Right lobe of liver (tissue), 6 donors: ENCODE measurements around the gene ANKLE1. TPM values are rescaled to one million over a fixed set of nuclear protein-coding genes. Genes with fewer than 3 reads are reported as not detected.
A peak's percentile ranks its signal among the peaks of the same experiment; 100 is the strongest.

Experiments
- ATAC-seq, 4 donors: fragments of 200-7000 bp; cut with Tn5 transposase; one replicate each; pipeline ENCODE4 v1.9.1; 2020; ENCODE audit warnings: mild to moderate bottlenecking in 4 of 4, moderate library complexity in 4 of 4
- DNase-seq, 3 donors: peaks; one replicate each; pipeline ENCODE4 v3.0.0-alpha.2; 2020
- H3K27ac ChIP-seq, 3 donors: fragments of 200-600 bp; one replicate each; pipeline ENCODE4 v1.8.0; 2022
- H3K27me3 ChIP-seq, 2 donors: fragments of 200-600 bp; one replicate each; pipeline ENCODE4 v1.8.0; 2022
- H3K36me3 ChIP-seq, 4 donors: fragments of 200-600 bp; sonication (generic) in 1 of 4; one replicate each; pipeline versions ENCODE4 v1.5.1 to v1.8.0; 2017 to 2022; ENCODE audit warnings: control low read depth in 1 of 4
- H3K4me1 ChIP-seq, 4 donors: fragments of 200-600 bp; sonication (generic) in 1 of 4; one replicate each; pipeline versions ENCODE4 v1.5.1 to v1.8.0; 2017 to 2022; ENCODE audit warnings: control low read depth in 1 of 4
- H3K4me3 ChIP-seq, 3 donors: fragments of 200-600 bp; one replicate each; pipeline ENCODE4 v1.8.0; 2022
- H3K9me3 ChIP-seq, 4 donors: fragments of 200-600 bp; sonication (generic) in 1 of 4; one replicate each; pipeline versions ENCODE4 v1.5.1 to v1.8.0; 2017 to 2022; ENCODE audit warnings: control low read depth in 1 of 4
- CTCF ChIP-seq, 4 donors: fragments of 200-600 bp in 3 of 4; fragments of 450-650 bp in 1 of 4; IDR thresholded peaks; one replicate each; pipeline versions ENCODE4 v1.5.1 to v1.8.0; 2016 to 2022; ENCODE audit warnings: antibody characterized with exemption in 4 of 4, mild to moderate bottlenecking in 2 of 4
- POLR2A ChIP-seq: fragments of 450-650 bp; IDR thresholded peaks from one replicate; pipeline ENCODE4 v1.6.1; 2017; ENCODE audit warnings: antibody characterized with exemption, mild to moderate bottlenecking
- WGBS: methylation state at CpG from one replicate; pipeline ENCODE4 v1.1.6; 2018; ENCODE audit warnings: low coverage, low lambda C conversion rate; ENCODE audit not compliant: insufficient coverage; ENCODE audit errors: missing lambda C conversion rate; 5-methylcytosine and 5-hydroxymethylcytosine counted together
- intact Hi-C, 2 donors: fragments of 100-400 bp; cut with DNase I; formaldehyde crosslinking; loops; one replicate each; pipeline versions ENCODE4 v1.11.2 to v1.14.1; 2022
- total RNA-seq, 6 experiments: library from RNA; depleted of rRNA in 2 of 6; stranded (reverse); fragments of >200 nt in 2 of 6; fragmentation: NEBNext Ultra II Directional in 3 of 6; extraction: Animal tissue kit (Norgen Biotek cat#: 25700) in 3 of 6; gene quantifications; one replicate each; pipeline versions ENCODE4 v1.1.0 to v1.2.4, GENCODE V29; 2016 to 2023
- donor health status: DM: no; HTN: yes; CAD: no.
- donor health status: DM: no; HTN: no; CAD: no.
- donor health status: DM: no; HTN: no; CAD: no.
- donor health status: DM: no; HTN: yes; CAD: no.
- donor health status: DM: no; HTN: yes; CAD: no.

The ANKLE1 gene
- total RNA-seq, 6 experiments from 2014 or later, result 0.06 to 0.65 (median 0.37) TPM

GRCh38 chr19:17332677-17333581 lies 51.2 kb downstream of the ANKLE1 start:
- Histone ChIP-seq H3K27ac (no peak overlapping the region), H3K36me3 (no peaks in the 10 kb centered on the region), H3K4me3 (no peak overlapping the region), H3K4me1 (peaks cover 0 to 24% (median under 1%) of the 10 kb centered on the region in 4 donors), H3K27me3 (no peaks in the 10 kb centered on the region), H3K9me3 (no peaks in the 10 kb centered on the region)
- intact Hi-C loops, result no loop called here
- DNase-seq (peak in 1 of 3 donors; percentile 44), ATAC-seq (no peak)
- WGBS, result 95% methylated on average over 22 of the region's 45 CpGs
- TF ChIP-seq CTCF (IDR thresholded peaks at IDR 0.05), result no peak
- no peak for TF ChIP-seq POLR2A

- peak overlapping the region; percentile 65 to 83 (median 80) for H3K4me3 ChIP-seq
- 37% methylated on average over 8 of the region's 52 CpGs for WGBS
- ATAC-seq, result no peak
- H3K36me3 ChIP-seq, result no peaks in the 10 kb centered on the region
- TF ChIP-seq POLR2A (no peak), CTCF (IDR thresholded peaks at IDR 0.05) (no peak)
- H3K4me1 ChIP-seq, result peaks cover 0 to 23% (median 3%) of the 10 kb centered on the region in 4 donors
- peak in 1 of 3 donors; percentile 47 for DNase-seq
- intact Hi-C loops, result no loop called here
- no peaks in the 10 kb centered on the region for H3K9me3 ChIP-seq
- H3K27me3 ChIP-seq, result no peaks in the 10 kb centered on the region
- H3K27ac ChIP-seq, result peak overlapping the region in 1 of 3 donors; percentile 50
These were observed 52.1 kb downstream of the ANKLE1 start for GRCh38 chr19:17333611-17334413.

GRCh38 chr19:17334414-17335409 lies 53.0 kb downstream of the ANKLE1 start, which contains the start of gene ANO8:
Gene ANO8 (minus strand): TSS chr19:17334855. CDS start chr19:17334670, 185 bp downstream.
- Histone ChIP-seq H3K36me3 (no peaks in the 10 kb centered on the region), H3K27me3 (no peaks in the 10 kb centered on the region), H3K9me3 (no peaks in the 10 kb centered on the region), H3K27ac (peak within 1 kb of the TSS in 1 of 3 donors; percentile 50), H3K4me3 (peak within 1 kb of the TSS; percentile 65 to 83 (median 80)), H3K4me1 (peaks cover 0 to 18% (median 3%) of the 10 kb centered on the region in 4 donors)
- 5% methylated on average over 27 of the region's 86 CpGs for WGBS
- intact Hi-C loops, result no loop called here
- peak; percentile 42 for TF ChIP-seq POLR2A
- TF ChIP-seq CTCF (IDR thresholded peaks at IDR 0.05), result no peak
- DNase-seq (peak; percentile 91 to 96 (median 96)), ATAC-seq (peak; percentile 70 to 81 (median 78))

GRCh38 chr19:17335575-17335974 lies 53.9 kb downstream of the ANKLE1 start:
- TF ChIP-seq CTCF (IDR thresholded peaks at IDR 0.05) (no peak), POLR2A (no peak)
- Histone ChIP-seq H3K27ac (no peak overlapping the region), H3K4me3 (no peak overlapping the region), H3K27me3 (no peaks in the 10 kb centered on the region), H3K9me3 (no peaks in the 10 kb centered on the region), H3K4me1 (peaks cover 0 to 18% (median 3%) of the 10 kb centered on the region in 4 donors), H3K36me3 (no peaks in the 10 kb centered on the region)
- DNase-seq (no peak), ATAC-seq (no peak)
- intact Hi-C loops, result no loop called here
- whole genome bisulfite sequencing, result 56% methylated on average over 10 of the region's 10 CpGs
